Esophagus muscularis mucosa (tissue), 4 donors: Measurements from ENCODE around the gene C1QTNF1.

Experiments
- EP300 ChIP-seq: sonication (generic); formaldehyde crosslinking; IDR thresholded peaks from one replicate; pipeline ENCODE4 v1.6.1; 2017; ENCODE audit warnings: antibody characterized with exemption
- POLR2A ChIP-seq: fragments of 450-650 bp; IDR thresholded peaks from one replicate; pipeline ENCODE4 v1.6.1; 2017; ENCODE audit warnings: antibody characterized with exemption, moderate library complexity, mild to moderate bottlenecking, low read depth
- POLR2AphosphoS5 ChIP-seq, 2 donors: sonication (generic); formaldehyde crosslinking; IDR thresholded peaks; one replicate each; pipeline ENCODE4 v1.6.1; 2017; ENCODE audit warnings: antibody characterized with exemption in 2 of 2
- TF ChIP-seq, protein P1 (sequence below), 3 experiments: fragments of 200-600 bp in 2 of 3; fragments of 450-650 bp in 1 of 3; sonication (generic) in 2 of 3; IDR thresholded peaks; one replicate each; pipeline ENCODE4 v1.5.1; 2017 to 2019; ENCODE audit warnings: antibody characterized with exemption in 3 of 3, mild to moderate bottlenecking in 2 of 3, moderate library complexity in 1 of 3

DNA sequence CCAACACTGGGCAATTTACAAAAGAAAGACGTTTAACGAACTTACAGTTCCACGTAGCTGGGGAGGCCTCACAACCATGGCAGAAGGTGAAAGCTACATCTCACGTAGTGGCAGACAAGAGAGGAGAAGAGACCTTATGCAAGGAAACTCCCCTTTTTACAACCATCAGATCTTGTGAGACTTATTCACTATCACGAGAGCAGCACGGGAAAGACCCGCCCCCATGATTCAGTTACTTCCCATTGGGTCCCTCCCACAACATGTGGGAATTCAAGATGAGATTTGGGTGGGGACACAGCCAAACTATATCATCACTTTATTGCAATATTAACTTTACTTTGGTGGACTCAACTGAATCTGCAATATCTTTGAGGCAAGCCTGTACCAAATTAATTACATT lies 38.7 kb downstream of the C1QTNF1 start:
- TF ChIP-seq, protein P1, sequence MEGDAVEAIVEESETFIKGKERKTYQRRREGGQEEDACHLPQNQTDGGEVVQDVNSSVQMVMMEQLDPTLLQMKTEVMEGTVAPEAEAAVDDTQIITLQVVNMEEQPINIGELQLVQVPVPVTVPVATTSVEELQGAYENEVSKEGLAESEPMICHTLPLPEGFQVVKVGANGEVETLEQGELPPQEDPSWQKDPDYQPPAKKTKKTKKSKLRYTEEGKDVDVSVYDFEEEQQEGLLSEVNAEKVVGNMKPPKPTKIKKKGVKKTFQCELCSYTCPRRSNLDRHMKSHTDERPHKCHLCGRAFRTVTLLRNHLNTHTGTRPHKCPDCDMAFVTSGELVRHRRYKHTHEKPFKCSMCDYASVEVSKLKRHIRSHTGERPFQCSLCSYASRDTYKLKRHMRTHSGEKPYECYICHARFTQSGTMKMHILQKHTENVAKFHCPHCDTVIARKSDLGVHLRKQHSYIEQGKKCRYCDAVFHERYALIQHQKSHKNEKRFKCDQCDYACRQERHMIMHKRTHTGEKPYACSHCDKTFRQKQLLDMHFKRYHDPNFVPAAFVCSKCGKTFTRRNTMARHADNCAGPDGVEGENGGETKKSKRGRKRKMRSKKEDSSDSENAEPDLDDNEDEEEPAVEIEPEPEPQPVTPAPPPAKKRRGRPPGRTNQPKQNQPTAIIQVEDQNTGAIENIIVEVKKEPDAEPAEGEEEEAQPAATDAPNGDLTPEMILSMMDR (IDR thresholded peaks at IDR 0.05) = no peak
- TF ChIP-seq POLR2A = no peak
- no peak for TF ChIP-seq POLR2AphosphoS5 (IDR thresholded peaks at IDR 0.05)
- TF ChIP-seq EP300 = no peak
